ENCODE measurements around the gene ABCA3.
A peak's percentile ranks its signal among the peaks of the same experiment; 100 is the strongest.

Gene ABCA3

DNA sequence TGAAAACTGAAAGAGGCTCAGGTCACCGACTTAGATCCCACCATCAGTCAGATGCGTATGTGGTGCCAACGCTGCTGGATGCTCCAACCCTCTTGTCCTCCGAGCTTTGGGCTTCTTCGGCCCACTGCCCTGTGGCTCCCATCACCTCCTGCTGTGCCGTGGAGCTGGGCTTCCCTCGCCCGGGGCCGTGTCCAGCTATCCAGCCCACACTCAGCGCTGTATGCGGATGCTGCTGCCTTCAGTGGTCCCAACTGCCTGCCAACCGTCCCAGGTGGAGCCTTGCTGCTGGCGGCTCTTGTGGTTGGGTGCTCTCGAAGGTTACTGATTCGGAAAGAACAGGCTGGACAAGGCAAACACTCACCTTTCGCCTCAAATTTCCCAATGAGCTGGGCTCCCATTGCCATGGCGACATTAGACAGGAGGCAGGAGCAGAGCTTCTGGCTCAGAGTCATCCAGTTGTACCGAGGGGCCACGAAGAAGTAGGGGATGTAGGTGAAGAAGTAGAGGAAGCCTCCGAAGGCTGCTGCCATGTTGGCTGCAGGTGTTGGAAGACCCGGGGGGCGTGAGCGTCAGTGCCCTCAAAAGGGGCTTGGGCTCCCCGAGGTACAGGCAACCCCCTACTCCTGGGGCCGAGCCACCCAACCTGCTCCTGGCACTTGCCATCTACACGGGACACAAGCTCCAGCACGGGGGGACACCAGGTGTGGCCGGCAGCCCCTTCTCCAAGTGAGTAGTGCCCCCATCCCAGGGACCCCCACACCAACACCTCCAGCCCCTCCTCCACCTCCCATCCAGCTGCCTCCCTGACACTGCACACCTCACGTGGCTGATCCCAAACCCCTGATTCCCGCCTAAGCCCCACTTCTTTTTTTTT, 32.2 kb downstream of the ABCA3 start:
- DNase-seq = no peak

DNA sequence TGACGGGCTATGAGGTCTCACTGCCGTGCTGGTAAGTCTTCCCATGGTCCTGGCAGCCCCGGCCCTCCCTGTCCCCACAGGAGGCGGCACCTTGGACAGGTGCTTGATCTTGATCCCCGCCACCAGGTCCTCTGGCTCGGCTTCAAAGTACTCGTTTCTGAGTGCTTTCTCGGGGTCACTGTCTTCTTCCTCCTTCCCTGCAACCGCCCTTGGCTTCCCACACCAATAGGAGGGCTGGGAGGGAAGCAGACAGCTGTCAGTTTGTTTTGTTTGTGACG, 40.7 kb downstream of the ABCA3 start:
- no peak for DNase-seq

- no peak for DNase-seq
Measured at GRCh38 chr16:2299121-2299914, 41.2 kb downstream of the ABCA3 start.

DNA sequence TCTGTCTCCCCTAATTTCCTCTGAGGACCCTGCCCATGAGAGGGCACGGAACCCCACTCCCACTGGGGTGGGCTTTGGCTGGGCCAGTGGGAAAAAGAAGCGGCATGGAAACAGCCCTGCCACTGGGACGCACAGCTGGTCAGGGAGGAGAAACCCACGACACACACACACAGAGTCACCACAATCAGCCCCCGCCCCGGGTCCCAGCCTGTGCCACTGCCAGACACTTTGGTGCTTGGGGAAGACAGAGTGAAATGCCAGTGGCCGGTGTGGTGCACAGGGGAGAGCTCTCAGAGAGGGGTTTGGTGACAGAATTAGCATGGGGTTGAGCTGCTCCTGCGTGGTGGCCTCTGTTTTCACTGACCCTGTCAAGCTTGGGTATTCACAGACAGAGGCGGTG, 41.9 kb downstream of the ABCA3 start:
- no peak for DNase-seq

- no peak for DNase-seq
Measured at GRCh38 chr16:2297506-2297860, 43.0 kb downstream of the ABCA3 start.

DNA sequence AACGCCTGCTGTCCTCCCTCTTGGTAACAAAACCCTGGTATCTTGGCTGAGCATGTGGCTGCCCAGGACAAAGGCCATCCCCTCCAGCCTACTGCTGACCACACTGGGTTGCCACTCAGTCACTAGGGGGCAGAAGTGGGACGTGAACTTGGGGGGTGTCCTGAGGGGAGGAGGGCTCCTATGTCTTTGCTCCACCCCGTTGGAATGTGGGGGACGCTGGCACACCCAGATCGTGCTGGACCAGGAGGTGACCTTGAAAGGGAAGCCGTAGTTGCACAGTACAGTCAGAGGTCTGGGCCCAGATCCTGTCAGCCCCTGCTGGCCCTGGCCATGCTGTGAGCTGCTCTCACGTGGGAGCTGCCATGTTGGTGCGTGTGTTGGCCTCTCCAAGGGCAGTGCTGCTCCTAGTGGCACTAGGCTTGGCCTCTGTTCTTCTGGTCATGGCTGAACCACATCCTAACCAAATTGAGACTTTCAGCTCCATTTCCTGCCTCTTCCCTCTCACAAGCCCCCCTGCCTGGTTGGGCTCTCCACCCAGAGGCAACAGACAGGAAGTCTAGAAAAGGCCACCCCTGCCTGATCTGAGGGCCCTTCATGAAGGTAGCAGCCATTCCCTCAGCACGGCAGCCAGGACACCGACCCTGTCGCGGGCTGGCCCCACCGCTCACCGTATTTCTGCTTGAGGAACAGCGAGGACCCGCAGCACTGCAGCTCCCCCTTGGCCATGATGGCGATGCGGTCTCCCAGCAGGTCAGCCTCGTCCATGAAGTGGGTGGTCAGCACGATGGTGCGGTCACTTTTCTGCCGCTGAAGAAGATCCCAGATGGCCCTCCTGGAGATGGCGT, 43.6 kb downstream of the ABCA3 start:
- peak; percentile 18 for DNase-seq

GRCh38 chr16:2295056-2295798, 45.3 kb downstream of the ABCA3 start:
- DNase-seq = no peak

DNA sequence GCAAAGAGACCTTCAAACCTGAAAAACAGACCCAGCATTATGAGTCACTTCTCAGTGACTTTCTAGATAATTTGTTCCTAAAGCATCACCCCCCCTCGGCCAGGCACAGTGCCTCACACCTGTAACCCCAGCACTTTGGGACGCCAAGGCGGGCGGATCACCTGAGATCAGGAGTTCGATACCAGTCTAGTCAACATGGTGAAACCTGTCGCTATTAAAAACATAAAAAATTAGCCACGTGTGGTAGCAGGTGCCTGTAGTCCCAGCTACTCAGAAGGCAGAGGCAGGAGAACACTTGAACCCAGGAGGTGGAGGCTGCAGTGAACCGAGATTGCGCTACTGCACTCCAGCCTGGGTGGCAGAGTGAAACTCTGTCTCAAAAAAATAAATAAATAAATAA, 48.3 kb downstream of the ABCA3 start:
- no peak for DNase-seq

GRCh38 chr16:2289282-2289681, 51.2 kb downstream of the ABCA3 start:
- DNase-seq = no peak

- no peak for DNase-seq
Measured at GRCh38 chr16:2288726-2289125, 51.8 kb downstream of the ABCA3 start.

GRCh38 chr16:2287916-2288547, 52.5 kb downstream of the ABCA3 start:
- DNase-seq = no peak

GRCh38 chr16:2286550-2286949, 54.0 kb downstream of the ABCA3 start:
- no peak for DNase-seq

GRCh38 chr16:2285731-2286191, 54.8 kb downstream of the ABCA3 start:
- DNase-seq = no peak

DNA sequence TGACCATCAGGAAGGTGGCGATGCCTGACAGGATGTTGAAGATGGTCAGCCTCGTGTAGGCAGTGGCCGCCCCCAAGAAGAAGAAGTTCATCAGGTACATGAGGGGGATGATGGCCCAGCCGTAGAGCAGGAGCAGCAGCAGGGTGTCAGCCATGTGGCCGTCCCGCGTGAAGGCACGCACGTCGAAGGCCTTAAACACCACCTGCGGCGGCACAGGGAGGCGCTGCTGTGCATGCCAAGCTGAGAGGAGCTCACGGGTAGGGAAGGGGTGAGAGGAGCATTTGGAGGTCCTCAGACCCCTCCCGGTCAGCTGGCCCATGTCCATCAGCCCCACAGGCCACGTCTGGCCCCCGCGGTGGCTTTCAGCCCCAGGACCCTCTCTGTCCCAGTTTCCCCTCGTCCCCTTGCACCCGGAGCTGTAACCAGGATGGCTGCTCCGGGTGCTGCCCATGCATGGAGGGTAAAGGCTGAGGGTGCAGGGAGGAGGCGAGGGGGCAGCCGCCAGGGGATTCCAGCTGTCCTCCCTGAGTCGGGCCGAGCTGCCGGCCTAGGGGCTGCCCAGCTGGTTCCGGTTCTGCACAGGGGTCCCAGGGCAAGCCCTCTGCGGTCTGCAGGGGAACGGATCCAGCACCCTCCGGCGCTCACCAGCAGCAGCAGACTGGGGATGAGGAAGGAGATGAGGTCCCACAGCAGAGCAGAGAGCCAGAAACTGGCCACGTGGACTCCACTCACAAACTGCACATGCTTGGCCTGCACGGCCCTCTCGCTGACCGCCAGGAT, 55.5 kb downstream of the ABCA3 start:
- DNase-seq = no peak

DNA sequence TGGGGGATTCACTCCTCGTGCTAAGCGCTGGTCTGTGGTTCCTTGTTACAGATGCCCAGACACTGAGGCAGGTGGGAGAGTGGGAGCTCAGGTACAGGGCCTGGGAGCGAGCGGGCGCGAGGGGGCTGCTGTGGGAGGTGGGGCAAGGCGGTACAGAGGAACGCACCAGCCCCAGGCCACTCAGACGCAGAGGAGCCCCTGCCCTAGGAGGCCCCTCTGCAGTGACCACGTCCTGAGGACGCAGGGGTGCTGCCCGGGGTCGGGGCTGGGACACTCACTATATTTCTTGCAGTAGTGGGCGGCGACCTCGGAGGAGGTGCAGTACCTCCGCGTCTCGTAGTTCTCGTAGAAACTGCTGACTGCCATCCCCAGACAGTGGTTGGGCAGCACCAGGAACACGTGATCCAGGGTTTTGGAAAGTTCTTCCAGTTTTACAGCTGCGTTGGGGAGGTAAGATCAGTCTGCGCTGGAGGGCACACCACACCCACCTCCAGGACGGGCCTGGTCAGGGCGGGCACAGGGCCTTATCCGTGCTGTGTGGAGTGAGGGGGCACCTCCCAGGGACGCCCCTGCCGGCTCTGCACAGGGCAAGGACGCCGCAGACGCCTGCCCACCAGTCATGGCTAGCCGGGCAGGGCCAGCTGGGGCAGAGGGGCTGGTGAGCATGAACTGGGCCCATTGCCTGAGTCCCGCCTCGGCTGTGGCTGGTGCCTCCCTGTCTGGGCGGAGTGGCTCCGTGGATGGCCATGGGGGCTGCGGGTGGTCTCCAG, 56.3 kb downstream of the ABCA3 start:
- no peak for DNase-seq

GRCh38 chr16:2282866-2283555, 57.5 kb downstream of the ABCA3 start:
- no peak for DNase-seq

- DNase-seq = no peak
Measured at GRCh38 chr16:2282262-2282661, 58.3 kb downstream of the ABCA3 start.

DNA sequence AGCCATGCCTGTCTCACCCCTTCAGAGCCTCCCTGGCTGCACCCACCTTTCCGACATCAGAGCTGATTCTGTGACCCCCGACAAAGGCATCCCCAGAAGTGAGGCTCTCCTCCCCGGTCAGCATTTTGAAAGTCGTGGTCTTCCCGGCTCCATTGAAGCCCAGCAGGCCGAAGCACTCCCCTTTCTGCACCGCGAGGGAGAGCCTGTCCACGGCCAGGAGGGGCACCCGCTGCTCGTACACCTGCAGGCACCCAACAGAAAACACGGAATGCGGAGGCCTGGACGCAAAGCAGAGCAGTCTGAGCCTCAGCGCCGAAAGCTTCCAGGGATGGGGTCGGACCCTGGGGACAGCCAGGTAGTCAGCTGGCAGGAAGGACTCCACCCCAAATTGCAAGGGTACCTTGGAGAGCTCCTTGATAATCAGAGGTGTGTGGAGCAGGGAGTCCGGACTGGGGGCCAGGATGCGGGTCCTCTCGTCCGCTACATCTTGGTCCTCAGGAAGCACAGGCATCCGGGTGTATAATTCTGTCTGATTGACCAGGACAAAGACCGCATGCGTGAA, 59.5 kb downstream of the ABCA3 start:
- no peak for DNase-seq

- DNase-seq = no peak
Measured at GRCh38 chr16:2280461-2280860, 60.1 kb downstream of the ABCA3 start.
